ENCODE results near the gene ARHGEF11.

The ARHGEF11 gene

DNA sequence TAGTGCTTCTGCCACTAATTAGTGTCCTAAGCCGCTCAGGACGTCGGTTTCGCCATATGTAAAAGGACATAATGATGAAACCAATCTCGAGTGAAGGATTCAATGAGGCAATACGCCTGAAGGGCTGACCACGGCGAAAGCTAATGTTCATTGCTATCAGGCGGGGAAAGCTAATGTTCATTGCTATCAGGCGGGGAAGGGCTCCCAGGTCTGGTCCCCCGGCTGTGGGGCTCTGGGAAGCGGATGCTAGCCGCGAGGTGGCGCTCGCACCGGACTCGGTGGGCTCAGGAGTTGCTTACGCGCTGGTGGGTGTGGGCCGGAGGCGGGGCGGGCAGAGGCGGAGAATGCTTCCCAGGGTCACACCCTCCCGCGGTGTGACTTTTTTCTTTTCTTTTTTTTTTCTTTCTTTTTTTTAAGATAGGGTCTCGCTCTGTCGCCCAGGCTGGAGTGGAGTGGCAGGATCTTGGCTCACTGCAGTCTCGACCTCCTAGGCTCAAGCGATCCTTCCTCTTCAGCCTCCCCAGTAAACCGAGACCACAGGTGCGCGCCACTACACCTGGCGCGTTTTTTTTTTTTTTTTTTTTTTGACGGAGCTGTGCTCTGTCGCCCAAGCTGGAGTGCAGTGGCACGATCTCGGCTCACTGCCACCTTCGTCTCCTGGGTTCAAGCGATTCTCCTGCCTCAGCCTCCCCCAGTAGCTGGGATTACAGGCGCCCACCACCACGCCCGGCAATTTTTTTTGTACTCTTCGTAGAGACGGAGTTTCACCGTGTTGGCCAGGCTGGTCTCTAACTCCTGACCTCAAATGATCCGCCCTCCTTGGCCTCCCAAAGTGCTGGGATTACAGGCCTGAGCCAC, 153.1 kb downstream of the ARHGEF11 start:
- peak; percentile 76 for DNase-seq

- DNase-seq, result peak; percentile 54
Measured at GRCh38 chr1:156889802-156890580, 155.6 kb downstream of the ARHGEF11 start.

DNA sequence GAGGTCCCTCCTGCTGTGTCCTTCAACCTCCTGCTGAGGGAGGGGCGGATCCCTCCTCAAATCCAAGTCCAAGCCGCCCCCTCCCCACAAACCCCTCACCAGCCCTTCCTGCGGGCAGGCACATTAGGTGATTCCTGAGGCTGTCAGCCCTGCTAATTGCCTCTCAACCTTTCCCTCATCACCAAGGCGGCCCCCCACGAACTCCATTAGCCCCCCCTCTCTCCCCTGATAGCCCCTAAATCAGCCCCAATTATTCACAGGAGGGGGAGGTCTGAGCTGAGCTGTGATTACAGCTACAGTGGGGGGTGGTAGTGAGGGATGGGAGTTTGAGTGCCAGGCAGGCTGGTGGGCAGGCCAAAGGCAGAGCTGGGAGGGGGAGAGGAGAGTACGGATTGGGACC, 157.8 kb downstream of the ARHGEF11 start:
- no peak for DNase-seq

DNA sequence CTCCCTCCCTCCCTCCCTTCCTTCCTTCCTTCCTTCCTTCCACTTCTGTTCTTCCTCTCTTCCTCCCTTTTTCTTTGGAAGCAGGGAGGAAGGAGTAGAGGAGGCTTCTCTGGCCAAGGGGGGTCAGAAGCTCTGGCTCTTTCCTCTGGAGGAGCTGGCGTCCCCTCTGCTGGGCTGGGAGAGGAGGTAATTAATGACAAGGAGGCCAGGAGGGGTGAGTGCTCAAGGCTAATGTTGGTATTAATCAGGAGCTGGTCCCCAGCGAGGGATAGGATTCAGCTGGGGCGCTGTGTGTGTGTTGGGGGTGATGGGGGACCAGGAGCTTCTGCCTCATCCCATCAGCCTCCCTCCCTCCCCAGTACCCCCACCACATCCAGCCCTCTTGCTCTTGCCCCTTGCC, 158.2 kb downstream of the ARHGEF11 start:
- no peak for DNase-seq

GRCh38 chr1:156886583-156887281, 158.8 kb downstream of the ARHGEF11 start:
- DNase-seq, result no peak

GRCh38 chr1:156885880-156886355, 159.6 kb downstream of the ARHGEF11 start:
- DNase-seq, result no peak

GRCh38 chr1:156885314-156885713, 160.2 kb downstream of the ARHGEF11 start:
- DNase-seq, result no peak

Data from NCI-H748 treated with DMSO at 0.1 percent for 48 hours (cell line).